Measurements from ENCODE around the gene ZNF469.
"Not testable (repeated sequence)": the region's sequence is repeated elsewhere in the genome, so short reads cannot be mapped to it uniquely, and the experiment has no call there.

ZNF469 gene

DNA sequence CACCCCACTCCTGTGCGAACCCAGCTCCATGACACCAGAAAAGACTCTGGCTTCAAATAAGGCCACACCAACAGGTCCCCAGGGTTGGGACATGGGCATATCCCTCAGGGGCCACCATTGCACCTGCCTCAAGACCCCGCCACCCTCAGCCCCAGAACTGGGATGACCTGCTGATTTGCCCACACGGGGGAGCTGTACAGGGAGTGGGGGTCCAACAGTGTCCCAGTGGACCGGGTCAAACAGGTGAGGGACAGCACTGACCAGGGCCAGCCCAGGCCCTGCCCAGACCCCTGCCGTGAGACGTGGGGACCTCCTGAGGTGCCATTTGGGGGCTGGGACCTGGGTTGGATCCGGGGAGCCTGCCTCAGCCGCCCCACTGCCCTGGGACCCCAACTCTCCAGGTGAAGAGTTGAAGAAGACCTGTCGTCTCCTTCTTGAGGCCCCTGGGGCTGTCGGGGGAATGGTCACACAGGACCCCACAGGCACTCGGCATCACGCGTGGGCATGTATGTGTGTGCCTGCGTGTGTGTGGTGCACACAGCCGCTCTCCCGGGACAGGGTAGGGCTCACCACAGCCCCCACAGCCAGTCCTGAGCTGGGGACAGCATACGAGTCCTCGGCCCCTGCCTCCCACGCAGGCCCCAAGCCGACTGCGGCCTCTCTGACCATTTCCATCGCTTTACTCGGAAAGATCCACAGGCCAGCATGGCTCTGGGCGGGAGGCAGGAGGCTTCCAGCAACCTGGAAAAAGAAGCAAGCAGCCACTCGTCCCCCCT lies 34.2 kb upstream of the ZNF469 start:
- no peak for FAIRE-seq

DNA sequence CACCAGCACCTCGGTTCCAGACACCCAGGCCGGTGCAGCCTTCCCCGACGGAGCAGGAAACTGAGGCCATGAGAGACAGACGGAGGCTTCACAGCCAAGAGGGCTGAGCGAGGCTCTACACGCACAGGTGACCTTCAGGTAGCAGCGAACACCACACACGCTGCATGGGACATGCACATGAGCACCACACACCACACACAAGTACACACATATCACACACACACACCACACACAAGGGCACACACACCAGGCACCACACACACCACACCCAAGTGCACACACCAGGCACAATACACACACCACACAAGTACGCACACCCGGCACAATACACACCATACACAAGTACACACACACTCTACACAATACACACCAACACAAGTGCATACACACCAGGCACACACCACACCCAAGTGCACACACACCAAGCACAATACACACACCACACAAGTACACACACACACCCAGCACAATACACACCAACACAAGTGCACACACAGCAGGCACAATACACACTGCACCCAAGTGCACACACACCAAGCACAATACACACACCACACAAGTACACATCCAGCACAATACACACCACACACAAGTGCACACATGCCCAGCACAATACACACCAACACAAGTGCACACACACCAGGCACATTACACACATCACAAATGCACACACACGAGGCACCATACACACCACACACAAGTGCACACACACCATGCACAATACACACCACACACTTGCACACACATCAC lies 33.4 kb upstream of the ZNF469 start:
- no peak for FAIRE-seq

DNA sequence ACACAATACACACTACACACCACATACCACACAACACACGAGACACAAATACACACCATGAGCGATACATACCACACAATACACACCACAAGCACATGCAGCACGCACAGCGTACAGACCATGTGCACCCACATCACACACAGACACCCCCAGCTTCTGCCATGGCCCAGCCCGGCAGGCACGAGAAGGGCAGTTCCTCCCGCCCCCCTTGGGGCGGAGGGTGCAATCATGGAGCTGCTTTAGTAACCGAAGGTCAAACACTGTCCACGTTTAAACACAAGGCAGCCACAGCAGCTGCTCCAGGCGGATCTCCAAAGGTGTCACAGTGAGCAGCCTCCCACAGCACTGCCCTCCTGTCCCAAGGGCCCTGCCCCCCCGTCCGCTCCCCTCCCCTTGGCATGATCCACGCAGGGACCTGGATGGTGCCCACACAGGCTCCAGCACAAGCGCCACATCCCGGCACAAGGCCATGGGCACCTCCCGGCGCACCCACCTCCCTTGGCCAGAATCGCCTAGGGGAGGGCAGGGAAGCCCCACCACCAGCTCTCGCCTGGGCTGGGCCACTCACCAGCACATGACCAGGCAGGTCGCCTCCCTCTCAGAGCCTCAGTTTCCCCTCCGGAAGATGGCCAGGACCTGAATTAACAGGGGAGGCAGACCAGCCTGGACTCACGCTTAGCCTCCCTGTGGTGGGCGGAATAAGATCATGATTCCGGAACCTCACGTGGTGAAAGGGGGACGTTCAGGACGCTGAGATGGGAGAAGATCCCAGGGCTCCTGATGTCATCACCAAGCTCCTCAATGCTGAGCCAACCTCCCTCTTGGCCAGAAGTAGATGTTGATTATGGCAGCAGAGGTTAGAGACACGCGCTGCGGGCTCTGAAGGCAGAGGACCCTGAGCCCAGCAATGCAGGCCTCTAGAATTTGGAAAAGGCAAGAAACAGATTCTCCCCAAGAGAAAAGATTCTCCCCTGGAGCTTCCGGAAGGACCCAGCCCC lies 32.6 kb upstream of the ZNF469 start:
- no peak for FAIRE-seq

DNA sequence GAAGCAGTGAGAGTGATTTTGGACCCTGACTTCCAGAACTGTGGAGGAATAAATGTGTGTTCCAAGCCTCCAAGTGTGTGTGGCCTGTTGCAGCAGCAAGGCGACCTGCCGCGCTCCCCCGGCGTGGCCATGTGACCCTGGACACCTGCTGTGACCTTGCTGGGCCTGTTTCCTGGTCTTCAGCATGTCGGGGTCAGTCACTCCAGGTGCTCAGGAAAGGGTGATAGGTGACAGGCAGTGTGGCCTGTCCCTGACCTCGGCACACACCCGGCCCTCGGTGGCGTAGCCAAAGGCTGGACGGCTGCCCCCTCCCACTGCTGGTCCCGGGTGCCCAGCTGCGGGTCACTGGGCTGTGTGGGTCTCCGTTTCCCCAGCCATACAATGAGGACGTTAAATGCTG lies 31.8 kb upstream of the ZNF469 start:
- no peak for FAIRE-seq

DNA sequence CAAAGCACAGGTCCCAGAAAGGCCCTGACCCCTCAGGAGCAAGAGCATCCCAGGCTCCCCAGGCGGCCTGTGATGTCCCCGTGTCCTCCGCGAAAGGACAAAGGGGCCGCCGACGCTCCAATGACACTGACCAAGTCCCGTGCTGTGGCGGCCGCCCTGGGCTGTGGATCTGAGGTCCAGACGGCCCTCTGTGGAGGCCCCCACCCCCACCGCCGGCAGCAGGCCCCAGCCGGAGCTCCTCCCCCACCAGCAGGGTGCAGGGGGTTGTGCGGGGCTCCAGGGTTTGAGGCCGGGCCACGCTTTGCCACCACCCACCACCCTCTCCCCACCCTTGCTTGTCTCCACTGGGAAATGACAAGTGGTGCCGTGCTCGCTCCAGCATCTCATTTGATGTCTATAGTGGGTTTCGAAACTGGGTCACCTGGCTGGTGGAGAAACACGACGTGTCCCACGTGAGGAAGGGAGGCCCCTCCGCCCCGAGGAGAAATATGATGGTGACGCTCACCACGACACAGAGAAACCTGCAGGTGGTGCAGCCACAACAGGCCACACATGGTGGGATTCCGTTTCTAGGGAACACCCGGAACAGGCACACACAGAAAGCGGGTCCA lies 31.2 kb upstream of the ZNF469 start:
- FAIRE-seq = no peak

DNA sequence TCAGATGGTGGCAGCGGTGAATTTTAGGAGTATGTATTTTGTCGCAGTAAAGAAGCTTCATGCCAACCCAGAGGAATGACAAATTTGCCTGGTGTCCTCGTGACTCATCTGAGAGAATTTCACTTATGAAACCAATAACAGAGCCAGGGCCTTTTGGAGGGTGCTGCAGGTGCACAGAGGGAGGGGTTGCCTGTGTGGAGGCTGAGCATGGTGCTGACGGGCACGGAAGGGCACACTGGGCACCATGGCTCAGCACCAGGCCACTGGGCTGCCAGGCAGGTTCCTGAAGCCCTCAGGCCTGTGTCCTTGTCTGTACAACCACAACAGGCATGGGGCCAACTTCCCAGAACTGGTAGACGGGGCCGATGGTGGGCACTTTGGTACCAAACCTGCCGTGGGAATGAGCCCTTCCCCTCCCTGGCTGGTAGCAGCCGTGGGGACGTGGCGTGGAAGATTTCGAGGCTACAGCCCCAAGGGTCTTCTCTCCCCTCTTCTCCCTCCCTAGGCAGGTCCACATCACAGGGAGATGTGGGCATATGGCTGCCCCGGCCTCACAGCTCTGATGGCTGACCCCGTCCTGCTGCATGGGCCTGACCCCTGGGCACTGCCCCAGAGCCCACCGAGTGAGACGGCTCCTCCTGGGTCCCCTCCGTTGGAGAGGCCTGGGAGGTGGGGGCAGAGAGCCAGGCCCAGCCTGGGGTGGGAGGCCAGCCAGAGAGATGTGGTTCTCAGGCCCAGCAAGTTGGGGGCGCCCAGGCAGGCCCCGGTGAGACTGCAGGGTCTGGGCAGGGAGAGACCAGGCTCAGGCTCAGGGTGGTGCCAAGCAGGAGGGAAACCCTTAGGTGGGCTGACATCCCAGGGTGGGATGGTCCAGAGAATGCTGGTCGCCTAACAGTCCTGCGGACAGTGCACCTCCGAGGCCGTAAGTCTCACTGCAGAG lies 30.2 kb upstream of the ZNF469 start:
- FAIRE-seq = no peak

DNA sequence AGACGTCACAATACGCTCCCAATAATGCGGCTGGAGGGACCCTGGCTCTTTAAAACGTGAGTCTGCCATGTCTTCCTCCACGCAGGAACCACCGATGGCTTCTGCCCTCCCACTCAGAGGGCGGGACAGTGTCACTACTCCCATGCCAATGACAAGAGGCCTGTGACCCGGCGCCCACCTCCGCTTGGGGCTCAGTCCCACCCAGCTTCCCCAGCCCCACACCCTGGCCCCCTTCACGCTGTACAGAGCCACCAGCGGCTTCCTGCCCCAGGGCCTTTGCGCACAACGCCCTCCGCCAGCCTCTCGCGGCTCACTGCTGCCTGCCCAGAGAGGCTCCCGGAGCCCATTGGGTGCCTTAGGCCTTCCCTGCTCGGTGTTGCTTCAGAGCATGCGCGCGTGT lies 29.5 kb upstream of the ZNF469 start:
- FAIRE-seq = no peak

DNA sequence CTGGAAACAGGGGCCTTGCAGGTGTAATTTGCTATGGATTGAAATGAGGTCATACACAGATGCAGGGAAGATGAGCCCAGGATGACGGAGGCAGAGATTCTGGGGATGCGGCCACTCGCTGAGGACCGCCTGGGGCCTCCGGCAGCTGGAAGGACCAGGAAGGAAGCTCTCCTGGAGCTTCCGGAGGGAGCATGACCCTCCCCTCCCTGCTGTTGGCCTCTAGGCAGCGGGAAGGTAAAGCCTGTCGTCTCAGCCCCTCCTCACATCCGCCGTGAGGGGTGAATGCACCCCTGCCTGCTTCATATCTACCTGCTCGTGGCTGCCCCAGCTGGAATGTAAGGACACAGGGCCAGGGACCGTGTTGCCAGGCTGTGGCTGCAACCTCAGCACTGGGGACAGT lies 29.1 kb upstream of the ZNF469 start:
- no peak for FAIRE-seq

DNA sequence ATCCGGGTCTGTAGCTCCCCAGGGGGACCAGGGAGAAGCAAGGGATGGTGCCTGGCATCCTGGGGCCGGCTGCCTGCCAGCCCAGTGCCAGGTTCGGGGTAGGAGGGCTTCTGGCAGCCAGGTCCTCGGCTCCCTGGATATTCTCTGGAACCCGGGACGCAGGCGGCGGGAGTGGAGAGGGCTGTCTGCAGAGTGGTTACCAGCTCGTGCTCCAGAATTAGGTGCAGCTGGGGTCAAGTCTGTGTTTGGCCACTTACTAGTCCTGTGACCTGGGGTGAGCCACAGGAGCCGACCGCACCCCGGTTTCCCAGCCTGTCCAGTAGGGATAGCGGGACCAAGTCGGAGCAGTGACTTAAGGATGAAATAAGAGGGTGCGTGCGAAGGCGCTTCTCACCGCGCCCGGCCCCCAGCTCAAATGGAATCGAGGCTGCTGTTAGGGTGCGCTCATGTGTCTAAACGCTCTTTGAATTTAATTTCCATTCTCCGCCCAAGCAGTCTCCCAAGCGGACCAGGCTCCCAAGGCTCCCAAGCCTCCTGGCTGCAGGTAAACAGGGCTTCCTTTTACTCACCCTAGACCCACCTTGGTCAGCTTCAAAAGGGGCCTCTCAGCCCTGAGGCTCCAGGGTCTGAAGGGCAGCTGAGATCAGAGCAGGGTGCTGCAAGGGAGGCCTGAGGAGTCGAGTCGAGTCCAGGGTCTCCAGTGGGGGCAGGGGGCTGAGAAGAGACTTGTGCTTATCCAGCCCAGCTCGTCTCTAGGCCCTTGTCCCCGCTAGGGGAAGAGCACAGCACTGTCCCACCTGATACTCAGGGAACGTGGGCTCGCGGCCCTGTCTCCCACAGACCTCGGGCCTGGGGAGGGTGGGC lies 28.3 kb upstream of the ZNF469 start:
- FAIRE-seq = no peak

DNA sequence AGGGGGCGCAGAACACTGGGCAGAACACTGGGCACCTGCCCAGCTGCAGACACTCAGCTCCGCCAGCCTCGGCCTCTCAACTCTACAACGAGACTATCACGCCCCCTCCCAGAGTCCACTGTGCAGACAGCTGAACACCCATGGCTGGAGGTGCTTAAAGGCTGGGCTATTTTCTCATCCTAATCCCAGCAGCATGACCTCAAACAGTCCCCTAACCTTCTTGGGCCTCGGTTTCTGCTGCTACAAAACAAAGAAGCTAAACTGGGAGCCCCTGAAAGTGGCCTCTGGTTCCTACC lies 27.7 kb upstream of the ZNF469 start:
- FAIRE-seq = no peak

DNA sequence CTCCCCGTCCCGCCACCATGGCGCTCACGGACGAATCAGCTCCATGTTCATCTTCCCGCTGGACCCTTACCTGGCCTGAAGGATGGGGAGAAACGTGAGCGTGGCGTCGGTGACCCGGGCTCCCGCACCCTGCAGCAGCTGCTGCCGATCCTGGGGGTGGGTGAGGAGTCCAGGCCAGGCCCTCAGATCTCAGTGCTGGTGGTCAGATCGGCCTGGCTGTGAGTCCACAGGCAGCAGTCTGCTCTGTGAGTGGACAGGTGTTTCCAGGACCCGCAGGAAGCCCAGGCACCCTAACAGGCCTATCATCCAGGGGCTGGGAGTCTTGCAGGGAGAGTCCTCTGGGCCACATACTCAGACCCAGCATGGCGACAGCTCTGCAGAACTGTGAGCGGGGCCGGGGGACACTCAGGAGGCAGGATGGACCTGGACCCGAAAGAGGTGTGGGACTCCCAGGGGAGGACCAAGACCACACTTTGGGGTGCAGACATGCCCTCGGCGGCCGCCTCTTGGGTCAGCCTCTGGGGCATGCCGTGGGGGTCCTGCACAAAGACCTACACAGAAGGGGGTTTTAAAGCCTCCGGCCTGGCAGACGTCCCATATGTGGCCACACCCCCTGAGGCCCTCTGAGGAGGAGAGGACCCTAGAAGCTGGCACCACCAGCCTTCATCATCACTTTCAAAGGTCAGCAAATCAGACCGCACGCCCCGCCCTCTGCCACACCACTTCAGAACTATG lies 27.2 kb upstream of the ZNF469 start:
- no peak for FAIRE-seq

DNA sequence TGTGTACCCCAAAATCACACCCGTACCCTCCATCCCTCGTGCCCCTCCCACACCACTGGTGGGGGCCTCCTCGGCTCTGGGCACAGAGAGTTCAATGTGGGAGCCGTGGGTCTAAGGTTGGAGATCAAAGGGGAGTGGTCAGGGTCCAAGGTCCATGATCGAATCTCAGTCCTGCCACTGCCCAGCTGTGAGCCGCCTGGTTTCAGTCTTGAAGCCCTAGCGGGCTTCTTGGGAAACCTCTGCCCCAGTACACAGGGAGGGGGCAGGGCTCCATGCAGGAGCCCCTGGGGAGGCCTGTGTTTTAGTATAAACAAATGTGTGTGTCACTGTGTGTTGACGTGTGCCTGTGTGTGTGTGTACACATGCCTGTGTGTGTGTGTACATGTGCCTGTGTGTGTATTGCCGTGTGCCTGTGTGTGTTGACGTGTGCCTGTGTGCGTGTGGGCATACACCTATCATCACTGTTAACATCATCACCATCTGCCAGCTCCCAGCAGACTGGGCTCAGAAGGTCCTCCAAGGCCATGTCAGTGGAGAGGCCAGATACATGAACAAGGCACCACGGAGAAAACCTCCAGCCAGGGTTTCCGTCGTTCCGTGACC lies 26.5 kb upstream of the ZNF469 start:
- FAIRE-seq = no peak

DNA sequence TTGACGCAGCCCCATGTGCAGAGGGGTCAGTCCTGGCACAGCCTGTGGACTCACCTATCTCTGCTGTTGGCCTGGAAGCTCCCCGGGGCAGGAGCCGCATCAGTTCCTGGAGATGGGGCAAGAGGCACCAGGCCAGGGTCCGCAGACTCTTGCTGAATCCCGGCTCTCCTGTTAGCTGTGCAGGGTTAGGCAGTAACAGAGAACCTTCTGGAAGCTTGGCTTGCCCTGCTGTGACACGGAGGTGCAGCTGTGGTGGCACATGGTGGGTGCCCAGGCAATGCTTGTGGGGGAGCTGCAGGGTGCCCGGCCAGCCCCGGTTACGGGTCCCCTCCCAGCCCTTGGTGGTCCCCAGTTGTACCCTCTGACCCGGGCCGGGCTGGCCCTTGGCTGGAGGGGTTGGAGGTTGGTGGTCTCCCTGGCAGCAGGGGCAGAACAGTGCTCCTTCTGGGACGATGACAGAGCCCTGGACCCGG lies 26.0 kb upstream of the ZNF469 start:
- FAIRE-seq = no peak

DNA sequence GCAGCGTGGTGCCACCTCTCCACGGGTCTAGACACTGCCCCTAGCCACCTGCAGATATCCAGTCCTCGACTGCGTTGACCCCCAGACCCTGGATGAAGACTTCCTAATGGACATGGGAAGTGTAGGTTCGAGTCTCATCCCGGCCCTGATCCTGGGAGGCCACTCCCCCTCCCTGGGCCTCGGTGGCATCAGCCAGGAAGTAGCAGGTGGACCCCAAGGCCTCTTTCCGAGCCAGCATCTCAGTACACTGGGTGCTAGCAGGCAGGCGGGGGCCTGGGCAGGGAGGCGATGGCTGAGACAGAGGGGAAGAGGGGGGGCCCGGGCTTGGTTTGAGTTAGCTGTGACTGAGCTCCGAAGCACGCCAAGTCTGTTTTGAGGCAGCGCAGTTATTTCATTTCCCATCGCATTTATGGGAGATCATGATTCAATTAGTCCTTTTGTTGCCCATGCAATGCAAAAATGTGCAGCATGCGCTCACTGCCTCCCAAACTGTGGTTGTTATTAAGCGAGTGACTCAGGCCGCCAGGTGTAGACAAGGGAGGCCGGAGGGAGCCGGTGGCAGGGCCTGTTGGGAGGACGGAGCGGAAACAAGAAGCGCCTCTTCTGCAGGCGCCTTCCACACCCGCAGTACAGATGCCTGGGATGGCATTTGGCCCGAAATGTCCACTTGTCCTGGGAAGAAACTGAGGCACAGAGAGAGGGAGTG lies 25.3 kb upstream of the ZNF469 start:
- FAIRE-seq = no peak

DNA sequence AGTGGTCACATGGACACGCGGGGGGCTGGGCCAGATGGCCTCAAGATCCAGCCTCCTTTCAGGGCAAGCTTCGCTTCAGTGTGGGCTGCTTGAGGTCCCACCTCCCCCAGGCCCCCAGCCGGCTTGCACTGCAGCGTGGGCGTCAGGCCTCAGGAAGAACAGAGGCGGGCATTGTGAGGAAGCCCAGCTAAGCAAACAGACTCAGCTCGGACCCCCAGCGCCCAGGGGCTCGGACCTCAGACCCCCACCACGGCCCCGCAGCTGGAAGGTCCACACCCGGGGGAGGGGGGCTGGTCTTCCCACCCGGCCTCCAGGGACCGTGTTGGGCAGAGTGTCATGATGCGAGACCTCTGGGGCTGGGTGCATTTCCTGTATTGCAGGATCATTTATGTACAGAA lies 24.7 kb upstream of the ZNF469 start:
- FAIRE-seq = no peak

DNA sequence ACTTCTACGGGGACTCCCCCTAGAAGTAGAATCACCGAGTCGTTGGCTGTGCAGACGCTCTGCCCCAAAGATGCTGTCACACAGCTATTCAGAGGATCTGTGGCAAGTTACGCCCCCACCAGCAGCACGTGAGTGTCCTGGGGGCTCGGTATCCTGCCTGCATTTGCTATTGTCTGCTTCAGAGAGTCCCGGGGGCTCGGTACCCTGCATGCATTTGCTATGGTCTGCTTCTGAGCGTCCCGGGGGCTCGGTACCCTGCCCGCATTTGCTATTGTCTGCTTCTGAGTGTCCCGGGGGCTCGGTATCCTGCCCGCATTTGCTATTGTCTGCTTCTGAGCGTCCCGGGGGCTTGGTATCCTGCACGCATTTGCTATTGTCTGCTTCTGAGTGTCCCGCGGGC lies 23.8 kb upstream of the ZNF469 start:
- no peak for FAIRE-seq

DNA sequence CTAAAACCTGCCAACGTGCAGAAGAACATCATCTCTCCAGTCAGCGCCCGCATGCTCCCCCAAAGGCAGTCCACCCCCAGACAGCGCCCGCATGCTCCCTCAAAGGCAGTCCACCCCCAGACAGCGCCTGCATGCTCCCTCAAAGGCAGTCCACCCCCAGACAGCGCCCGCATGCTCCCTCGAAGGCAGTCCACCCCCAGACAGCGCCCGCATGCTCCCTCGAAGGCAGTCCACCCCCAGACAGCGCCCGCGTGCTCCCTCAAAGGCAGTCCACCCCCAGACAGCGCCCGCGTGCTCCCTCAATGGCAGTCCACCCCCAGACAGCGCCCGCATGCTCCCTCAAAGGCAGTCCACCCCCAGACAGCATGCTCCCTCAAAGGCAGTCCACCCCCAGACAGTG lies 22.4 kb upstream of the ZNF469 start:
- not testable (repeated sequence) for FAIRE-seq

DNA sequence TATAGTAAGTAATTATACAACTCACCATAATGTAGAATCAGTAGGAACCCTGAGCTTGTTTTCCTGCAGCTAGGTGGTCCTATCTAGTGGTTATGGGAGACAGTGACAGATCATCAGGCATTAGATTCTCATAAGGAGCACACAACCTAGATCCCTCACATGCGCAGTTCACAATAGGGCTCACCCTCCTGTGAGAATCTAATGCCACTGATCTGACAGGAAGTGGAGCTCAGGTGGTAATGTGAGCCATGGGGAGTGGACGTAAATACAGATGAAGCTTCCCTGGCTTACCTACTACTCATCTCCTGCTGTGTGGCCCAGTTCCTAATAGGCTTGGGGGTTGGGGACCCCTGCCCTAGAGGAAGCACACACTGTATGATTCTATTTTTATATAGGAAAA lies 21.8 kb upstream of the ZNF469 start:
- FAIRE-seq = no peak

DNA sequence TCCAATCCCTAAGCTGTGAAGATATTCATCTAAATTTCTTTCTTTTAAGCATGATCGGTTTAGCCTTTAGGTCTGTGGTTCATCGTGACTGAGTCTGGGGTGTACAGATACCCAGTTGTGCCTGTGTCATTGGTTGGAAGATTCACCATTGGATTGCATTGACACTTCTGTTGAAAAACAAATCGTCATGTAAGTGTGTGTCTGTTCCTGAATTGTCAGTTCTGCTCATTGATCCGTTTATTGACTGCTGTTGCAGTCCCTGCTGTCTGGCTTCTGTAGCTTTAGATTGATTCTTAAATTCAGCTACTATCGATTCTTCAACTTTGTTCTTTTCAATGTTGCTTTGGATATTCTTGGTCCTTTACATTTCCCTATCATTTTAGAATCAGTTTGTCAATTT lies 21.0 kb upstream of the ZNF469 start:
- FAIRE-seq = no peak
